ENCODE measurements around the gene DOK7. TPM values are rescaled to one million over a fixed set of nuclear protein-coding genes. Genes with fewer than 3 reads are reported as not detected.

The DOK7 gene
- total and polyA plus RNA-seq, 12 donors, result 30.3 to 89.7 (median 39.0) TPM

DNA sequence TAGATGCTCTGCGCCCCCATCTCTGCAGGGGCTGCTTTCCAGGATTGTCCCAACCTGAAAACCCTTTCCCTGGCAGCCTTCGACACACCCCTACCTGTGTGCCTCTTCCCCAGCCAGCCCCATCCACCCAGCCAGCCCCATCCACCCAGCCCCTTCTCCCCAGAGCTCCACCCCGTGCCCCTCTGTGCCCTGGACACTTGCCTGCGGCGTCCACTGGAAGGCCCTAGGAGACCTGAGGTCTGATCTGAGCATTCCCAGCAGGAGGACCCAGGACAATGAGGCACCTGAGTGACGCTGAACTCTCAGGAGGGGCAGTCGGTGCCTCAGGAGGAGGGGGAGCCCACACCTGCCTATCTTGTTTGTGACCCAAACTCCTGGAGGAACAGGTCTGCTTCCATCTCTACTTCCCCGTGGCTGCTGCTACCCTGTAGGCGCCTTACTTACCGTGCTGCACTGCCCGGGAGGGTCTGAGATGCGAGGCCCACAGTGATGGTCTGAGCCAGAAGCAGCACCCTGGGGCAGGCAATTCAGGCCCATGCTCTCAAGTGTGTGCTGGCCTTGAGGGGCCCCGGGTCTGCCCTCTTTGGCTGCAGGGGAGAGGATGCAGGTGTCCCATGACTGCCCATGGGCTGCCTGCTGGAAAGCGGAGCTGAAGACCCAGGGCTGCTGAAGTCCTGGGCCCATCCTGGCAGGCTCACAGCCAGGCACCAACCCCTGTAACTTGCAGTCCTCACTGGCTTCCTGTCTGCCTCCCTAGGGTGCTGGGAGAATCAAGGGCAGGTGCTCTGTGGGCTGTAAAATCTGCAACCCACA lies 64.2 kb downstream of the DOK7 start:
- intact Hi-C loops (cut with DNase I), result no loop called here
- DNase-seq (no peak), ATAC-seq (no peak)
- 91 to 92% methylated on average over 14 of the region's 14 CpGs for WGBS, 2 donors
- Histone ChIP-seq H3K36me3 (peaks cover 0 to 75% (median 11%) of the 10 kb centered on the region in 9 donors), H3K9me3 (no peaks in the 10 kb centered on the region), H3K27ac (no peak overlapping the region), H3K4me1 (peaks cover 4 to 40% (median 21%) of the 10 kb centered on the region in 9 donors), H3K4me3 (no peak overlapping the region), H3K27me3 (no peaks in the 10 kb centered on the region)
- TF ChIP-seq, protein P1, sequence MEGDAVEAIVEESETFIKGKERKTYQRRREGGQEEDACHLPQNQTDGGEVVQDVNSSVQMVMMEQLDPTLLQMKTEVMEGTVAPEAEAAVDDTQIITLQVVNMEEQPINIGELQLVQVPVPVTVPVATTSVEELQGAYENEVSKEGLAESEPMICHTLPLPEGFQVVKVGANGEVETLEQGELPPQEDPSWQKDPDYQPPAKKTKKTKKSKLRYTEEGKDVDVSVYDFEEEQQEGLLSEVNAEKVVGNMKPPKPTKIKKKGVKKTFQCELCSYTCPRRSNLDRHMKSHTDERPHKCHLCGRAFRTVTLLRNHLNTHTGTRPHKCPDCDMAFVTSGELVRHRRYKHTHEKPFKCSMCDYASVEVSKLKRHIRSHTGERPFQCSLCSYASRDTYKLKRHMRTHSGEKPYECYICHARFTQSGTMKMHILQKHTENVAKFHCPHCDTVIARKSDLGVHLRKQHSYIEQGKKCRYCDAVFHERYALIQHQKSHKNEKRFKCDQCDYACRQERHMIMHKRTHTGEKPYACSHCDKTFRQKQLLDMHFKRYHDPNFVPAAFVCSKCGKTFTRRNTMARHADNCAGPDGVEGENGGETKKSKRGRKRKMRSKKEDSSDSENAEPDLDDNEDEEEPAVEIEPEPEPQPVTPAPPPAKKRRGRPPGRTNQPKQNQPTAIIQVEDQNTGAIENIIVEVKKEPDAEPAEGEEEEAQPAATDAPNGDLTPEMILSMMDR (IDR thresholded peaks at IDR 0.05), result no peak

DNA sequence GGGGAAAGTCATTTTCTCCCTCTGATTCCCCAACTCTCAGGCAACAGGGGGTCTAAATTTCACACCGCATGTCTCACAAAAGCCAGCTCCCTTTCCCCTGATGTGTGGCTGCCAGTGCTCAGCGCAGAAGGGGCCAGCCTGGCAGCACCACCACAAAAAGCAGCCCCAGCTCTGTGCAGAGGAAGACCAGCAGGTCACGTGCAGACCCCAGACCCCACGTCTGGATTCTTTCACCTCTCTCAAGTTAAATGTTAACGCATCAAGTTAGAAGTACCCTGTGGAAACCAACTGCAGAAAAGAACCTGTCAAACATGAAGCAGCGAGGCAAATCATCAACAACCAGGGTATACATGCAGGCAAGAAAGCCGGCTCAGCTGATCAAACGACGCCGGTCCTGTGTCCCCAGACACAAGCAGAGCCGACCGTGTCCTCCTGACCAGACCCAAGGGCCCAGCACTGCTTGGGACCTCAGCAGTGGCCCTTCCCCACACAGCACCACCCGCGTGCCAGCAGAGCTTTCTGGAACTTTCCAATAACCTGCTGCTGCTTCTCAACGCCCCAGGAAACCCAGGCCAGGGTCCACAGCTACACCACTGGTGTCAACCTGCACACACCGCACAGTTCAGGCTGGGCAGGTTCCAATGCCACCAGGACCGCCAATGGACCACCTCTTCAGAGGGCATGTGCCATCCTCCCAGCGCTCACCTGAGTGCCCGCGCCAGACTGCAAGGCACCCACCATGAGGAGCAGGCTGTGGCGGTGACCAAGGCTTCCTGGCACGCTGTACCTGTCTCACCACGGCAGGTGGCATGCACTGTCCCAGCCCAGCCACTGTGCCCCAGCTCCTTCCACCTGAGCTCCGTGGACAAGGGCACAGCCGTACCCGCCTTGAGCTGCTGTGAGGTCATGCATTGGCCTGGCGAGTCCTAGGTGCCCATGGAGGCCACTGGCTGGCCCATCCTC lies 65.1 kb downstream of the DOK7 start:
- 82 to 86% methylated on average over 27 of the region's 27 CpGs for WGBS, 2 donors
- no peaks in the 10 kb centered on the region for H3K27me3 ChIP-seq
- no peak overlapping the region for H3K27ac ChIP-seq
- H3K4me3 ChIP-seq, result no peak overlapping the region
- peaks cover 0 to 66% (median 11%) of the 10 kb centered on the region in 9 donors for H3K36me3 ChIP-seq
- no peaks in the 10 kb centered on the region for H3K9me3 ChIP-seq
- intact Hi-C loops (cut with DNase I), result no loop called here
- TF ChIP-seq, protein P1 (IDR thresholded peaks at IDR 0.05), result no peak
- ATAC-seq (no peak), DNase-seq (no peak)
- peaks cover 4 to 47% (median 27%) of the 10 kb centered on the region in 9 donors for H3K4me1 ChIP-seq

DNA sequence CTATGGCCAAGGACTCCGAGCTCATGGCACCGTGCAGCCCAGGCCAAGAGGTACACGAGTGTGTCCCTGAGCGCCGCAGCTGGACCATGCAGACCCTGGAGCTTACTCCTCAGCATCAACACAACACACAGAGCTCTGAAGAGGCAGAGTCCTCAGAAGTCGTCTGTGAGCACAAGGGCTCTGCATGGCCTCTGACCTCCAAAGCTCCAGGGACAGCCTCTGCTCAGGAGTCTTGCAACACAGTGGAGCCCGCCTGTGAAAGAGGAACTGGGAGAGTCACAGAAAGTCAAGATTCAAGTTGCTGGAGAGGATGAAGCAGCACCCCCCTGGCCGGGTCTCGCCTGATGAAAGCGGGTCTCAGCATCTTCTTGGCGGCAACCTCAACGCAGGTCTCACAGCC lies 66.3 kb downstream of the DOK7 start:
- Histone ChIP-seq H3K36me3 (peaks cover 0 to 54% (median 5%) of the 10 kb centered on the region in 9 donors), H3K4me3 (no peak overlapping the region), H3K27me3 (no peaks in the 10 kb centered on the region), H3K27ac (no peak overlapping the region), H3K4me1 (peaks cover 4 to 47% (median 28%) of the 10 kb centered on the region in 9 donors), H3K9me3 (no peaks in the 10 kb centered on the region)
- ATAC-seq (no peak), DNase-seq (peak in 1 of 2 donors; percentile 36)
- WGBS, 2 donors, result 82 to 83% methylated on average over 12 of the region's 12 CpGs
- intact Hi-C loops (cut with DNase I), result no loop called here
- TF ChIP-seq, protein P1 (IDR thresholded peaks at IDR 0.05), result no peak

DNA sequence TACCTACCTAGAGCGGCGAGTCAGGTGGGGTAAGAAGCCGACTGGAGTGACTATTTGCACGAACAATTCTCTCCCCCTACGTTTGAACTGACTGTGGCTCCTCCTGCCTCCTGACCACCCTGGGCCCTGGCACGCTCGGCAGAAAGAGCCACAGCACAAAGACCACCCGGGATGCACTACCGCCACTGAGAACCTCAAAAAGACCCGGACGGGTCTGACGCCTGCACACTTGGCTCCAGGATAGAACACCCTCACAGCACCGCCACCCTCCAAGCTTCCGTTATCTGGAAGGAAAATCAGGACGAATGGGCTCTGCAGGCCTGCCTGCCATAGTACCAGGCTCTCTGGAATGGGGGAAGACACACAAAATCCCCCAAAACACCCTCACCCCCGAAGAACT lies 66.9 kb downstream of the DOK7 start:
- no peak for DNase-seq
- H3K27ac ChIP-seq, result no peak overlapping the region
- H3K4me1 ChIP-seq, result peaks cover 4 to 47% (median 28%) of the 10 kb centered on the region in 9 donors
- TF ChIP-seq, protein P1 (IDR thresholded peaks at IDR 0.05), result no peak
- peak overlapping the region in 2 of 10 donors; percentile 84 to 85 for H3K4me3 ChIP-seq
- WGBS, 2 donors, result 90 to 92% methylated on average over 16 of the region's 16 CpGs
- ATAC-seq, result no peak
- H3K9me3 ChIP-seq, result no peaks in the 10 kb centered on the region
- intact Hi-C loops (cut with DNase I), result no loop called here
- no peaks in the 10 kb centered on the region for H3K27me3 ChIP-seq
- H3K36me3 ChIP-seq, result peaks cover 0 to 48% (median 0%) of the 10 kb centered on the region in 9 donors

All from heart right ventricle (tissue), 16 donors.